Measurements from ENCODE around the gene MORN1. TPM values are rescaled to one million over a fixed set of nuclear protein-coding genes. Genes with fewer than 3 reads are reported as not detected.

The MORN1 gene
- total and polyA plus RNA-seq, 10 of the 15 experiments (the other 5 are each of a cell fraction or from before 2014, with no cell fraction given), result 0.76 to 7.9 (median 5.5) TPM

DNA sequence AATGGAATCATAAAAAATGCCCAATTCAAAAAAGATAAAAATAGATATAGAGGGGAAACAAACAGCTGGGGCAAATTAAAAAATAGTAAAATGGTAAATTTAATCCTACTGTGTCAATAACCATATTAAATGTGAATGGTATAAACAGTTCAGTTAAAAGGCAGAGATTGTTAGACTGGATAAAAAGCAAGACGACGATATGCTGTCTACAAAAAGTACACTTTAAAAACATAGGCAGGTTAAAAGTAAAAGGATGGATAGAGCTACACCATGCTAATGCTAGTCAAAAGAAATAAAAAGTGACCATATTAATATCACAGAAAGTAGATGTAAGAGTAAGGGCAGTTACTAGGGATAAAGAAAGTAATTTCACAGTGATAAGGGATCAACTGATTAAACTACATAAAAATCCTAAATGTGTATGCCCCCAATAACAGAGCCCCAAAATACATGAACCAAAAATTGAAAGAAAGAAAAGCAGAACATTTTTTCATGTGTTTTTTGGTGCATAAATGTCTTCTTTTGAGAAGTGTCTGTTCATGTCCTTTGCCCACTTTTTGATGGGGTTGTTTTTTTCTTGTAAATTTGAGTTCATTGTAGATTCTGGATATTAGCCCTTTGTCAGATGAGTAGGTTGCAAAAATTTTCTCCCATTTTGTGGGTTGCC lies 27.4 kb downstream of the MORN1 start (continued):
- TF ChIP-seq, protein P1, sequence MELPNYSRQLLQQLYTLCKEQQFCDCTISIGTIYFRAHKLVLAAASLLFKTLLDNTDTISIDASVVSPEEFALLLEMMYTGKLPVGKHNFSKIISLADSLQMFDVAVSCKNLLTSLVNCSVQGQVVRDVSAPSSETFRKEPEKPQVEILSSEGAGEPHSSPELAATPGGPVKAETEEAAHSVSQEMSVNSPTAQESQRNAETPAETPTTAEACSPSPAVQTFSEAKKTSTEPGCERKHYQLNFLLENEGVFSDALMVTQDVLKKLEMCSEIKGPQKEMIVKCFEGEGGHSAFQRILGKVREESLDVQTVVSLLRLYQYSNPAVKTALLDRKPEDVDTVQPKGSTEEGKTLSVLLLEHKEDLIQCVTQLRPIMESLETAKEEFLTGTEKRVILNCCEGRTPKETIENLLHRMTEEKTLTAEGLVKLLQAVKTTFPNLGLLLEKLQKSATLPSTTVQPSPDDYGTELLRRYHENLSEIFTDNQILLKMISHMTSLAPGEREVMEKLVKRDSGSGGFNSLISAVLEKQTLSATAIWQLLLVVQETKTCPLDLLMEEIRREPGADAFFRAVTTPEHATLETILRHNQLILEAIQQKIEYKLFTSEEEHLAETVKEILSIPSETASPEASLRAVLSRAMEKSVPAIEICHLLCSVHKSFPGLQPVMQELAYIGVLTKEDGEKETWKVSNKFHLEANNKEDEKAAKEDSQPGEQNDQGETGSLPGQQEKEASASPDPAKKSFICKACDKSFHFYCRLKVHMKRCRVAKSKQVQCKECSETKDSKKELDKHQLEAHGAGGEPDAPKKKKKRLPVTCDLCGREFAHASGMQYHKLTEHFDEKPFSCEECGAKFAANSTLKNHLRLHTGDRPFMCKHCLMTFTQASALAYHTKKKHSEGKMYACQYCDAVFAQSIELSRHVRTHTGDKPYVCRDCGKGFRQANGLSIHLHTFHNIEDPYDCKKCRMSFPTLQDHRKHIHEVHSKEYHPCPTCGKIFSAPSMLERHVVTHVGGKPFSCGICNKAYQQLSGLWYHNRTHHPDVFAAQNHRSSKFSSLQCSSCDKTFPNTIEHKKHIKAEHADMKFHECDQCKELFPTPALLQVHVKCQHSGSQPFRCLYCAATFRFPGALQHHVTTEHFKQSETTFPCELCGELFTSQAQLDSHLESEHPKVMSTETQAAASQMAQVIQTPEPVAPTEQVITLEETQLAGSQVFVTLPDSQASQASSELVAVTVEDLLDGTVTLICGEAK (IDR thresholded peaks at IDR 0.05; ENCODE audit: borderline replicate concordance), result no peak

GRCh38 chr1:2360588-2361364 lies 30.6 kb downstream of the MORN1 start:
- Histone ChIP-seq H3K4me2 (ENCODE audit: control insufficient read depth, insufficient read depth) (no peak overlapping the region), H3K9me3 (replicated peaks; ENCODE audit: control insufficient read depth, insufficient read depth, low read length) (no peaks in the 10 kb centered on the region), H3K36me3 (ENCODE audit: control insufficient read depth in 2 of 2, insufficient read depth in 2 of 2, low read length in 1 of 2) (no peaks in the 10 kb centered on the region), H3K4me1 (ENCODE audit: control insufficient read depth, insufficient read depth, low read length) (no peaks in the 10 kb centered on the region), H3K9ac (ENCODE audit: control insufficient read depth, insufficient read depth, low read length) (no peak overlapping the region), H3K79me2 (ENCODE audit: control insufficient read depth, insufficient read depth, low read length) (no peaks in the 10 kb centered on the region), H3K4me3 (no peak overlapping the region), H3K27me3 (replicated peaks in 1 of 2; ENCODE audit: control insufficient read depth in 2 of 2, insufficient read depth in 2 of 2, low read length in 1 of 2) (no peaks in the 10 kb centered on the region; a peak in 1 of 4 replicates), H4K20me1 (ENCODE audit: control insufficient read depth, insufficient read depth) (no peaks in the 10 kb centered on the region), H2AFZ (ENCODE audit: control insufficient read depth, low read depth, low read length) (no peak overlapping the region), H3K27ac (ENCODE audit: control insufficient read depth, insufficient read depth) (no peak overlapping the region)
- WGBS (ENCODE audit: insufficient coverage, insufficient replicate concordance, low lambda C conversion rate, missing lambda C conversion rate), result 45% methylated on average over 11 of the region's 11 CpGs
- RAD21 ChIA-PET (ENCODE audit: unreplicated experiment), result no interaction called here
- ATAC-seq (no peak), FAIRE-seq (no peak), DNase-seq (ENCODE audit: low read depth, low spot score) (no peak)
- in situ Hi-C loops (cut with MboI) (no loop called here), intact Hi-C loops (cut with micrococcal nuclease; ENCODE audit: unreplicated experiment) (no loop called here)
- CTCF ChIA-PET, result interaction anchor here (0.6 kb wide), 1 partner anchor 56 kb away, joined by 3 read pairs; no protein-coding TSS in a partner anchor
- POLR2A ChIA-PET, result no interaction called here
- no TSS peak for BruUV-seq (replicated peaks)
- SMC1A ChIA-PET (ENCODE audit: uncharacterized antibody, unreplicated experiment), result interaction anchor here (0.6 kb wide), 1 partner anchor 430 kb away, joined by 3 read pairs; no protein-coding TSS in a partner anchor
- TF ChIP-seq, protein P2, sequence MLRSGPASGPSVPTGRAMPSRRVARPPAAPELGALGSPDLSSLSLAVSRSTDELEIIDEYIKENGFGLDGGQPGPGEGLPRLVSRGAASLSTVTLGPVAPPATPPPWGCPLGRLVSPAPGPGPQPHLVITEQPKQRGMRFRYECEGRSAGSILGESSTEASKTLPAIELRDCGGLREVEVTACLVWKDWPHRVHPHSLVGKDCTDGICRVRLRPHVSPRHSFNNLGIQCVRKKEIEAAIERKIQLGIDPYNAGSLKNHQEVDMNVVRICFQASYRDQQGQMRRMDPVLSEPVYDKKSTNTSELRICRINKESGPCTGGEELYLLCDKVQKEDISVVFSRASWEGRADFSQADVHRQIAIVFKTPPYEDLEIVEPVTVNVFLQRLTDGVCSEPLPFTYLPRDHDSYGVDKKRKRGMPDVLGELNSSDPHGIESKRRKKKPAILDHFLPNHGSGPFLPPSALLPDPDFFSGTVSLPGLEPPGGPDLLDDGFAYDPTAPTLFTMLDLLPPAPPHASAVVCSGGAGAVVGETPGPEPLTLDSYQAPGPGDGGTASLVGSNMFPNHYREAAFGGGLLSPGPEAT (IDR thresholded peaks at IDR 0.05; ENCODE audit: low read depth), result no peak
- no peak for TF ChIP-seq PAX8 (IDR thresholded peaks at IDR 0.05)
- no peak for TF ChIP-seq FOS (IDR thresholded peaks at IDR 0.05; ENCODE audit: borderline replicate concordance, extremely low read depth, insufficient read length)
- no peak for TF ChIP-seq POLR2A (IDR thresholded peaks at IDR 0.05; ENCODE audit: low read depth, low read length)
- no peak for TF ChIP-seq NBN (IDR thresholded peaks at IDR 0.05)
- TF ChIP-seq EP300 (IDR thresholded peaks at IDR 0.05; ENCODE audit: borderline replicate concordance in 1 of 2, control insufficient read depth in 1 of 2, low read depth in 2 of 2, low read length in 2 of 2), result no peak
- no peak for TF ChIP-seq E2F4 (IDR thresholded peaks at IDR 0.05; ENCODE audit: low read depth, low read length)
- no peak for TF ChIP-seq PML (IDR thresholded peaks at IDR 0.05; ENCODE audit: low read length)

Data from GM12878 (cell line).